ENCODE results near the gene LMAN2L. TPM values are rescaled to one million over a fixed set of nuclear protein-coding genes. Genes with fewer than 3 reads are reported as not detected.

LMAN2L gene
- 37.8 and 45.1 TPM in 2 replicates for total RNA-seq

GRCh38 chr2:96739633-96740428 is at the start of gene LMAN2L:
Gene LMAN2L, minus strand, starts transcription at chr2:96740064. Its CDS starts 24 bp downstream, at chr2:96740040.

GRCh38 chr2:96760036-96760985 is 20.4 kb upstream of the LMAN2L start, which contains the start of gene CNNM4:
Gene CNNM4, plus strand, starts transcription at chr2:96760902. Its CDS starts 98 bp downstream, at chr2:96761000.

Other genes starting within 250 kb of the LMAN2L start
- not detected in 2 replicates for gene NEURL3, start 234.7 kb downstream of the LMAN2L start, total RNA-seq
- 3.0 and 4.4 TPM in 2 replicates for gene ARID5A, start 203.3 kb downstream of the LMAN2L start, total RNA-seq
- gene KANSL3, start 101.8 kb downstream of the LMAN2L start, total RNA-seq, result 36.5 and 37.4 TPM in 2 replicates
- gene FER1L5, start 97.3 kb downstream of the LMAN2L start, total RNA-seq, result 0.32 and 0.59 TPM in 2 replicates
- 3.3 and 4.7 TPM in 2 replicates for gene CNNM4, start 20.8 kb upstream of the LMAN2L start, total RNA-seq
- gene CNNM3, start 76.2 kb upstream of the LMAN2L start, total RNA-seq, result 6.5 and 8.4 TPM in 2 replicates
- 1.2 and 1.7 TPM in 2 replicates for gene ANKRD23, start 104.0 kb upstream of the LMAN2L start, total RNA-seq
- gene ANKRD39, start 118.0 kb upstream of the LMAN2L start, total RNA-seq, result 4.2 and 6.8 TPM in 2 replicates
- gene SEMA4C, start 130.0 kb upstream of the LMAN2L start, total RNA-seq, result 31.2 and 34.1 TPM in 2 replicates
- not detected in 2 replicates for gene FAM178B, start 246.5 kb upstream of the LMAN2L start, total RNA-seq